Hematopoietic multipotent progenitor cell (in vitro differentiated cells): ENCODE results near the gene OR8B4. TPM values are rescaled to one million over a fixed set of nuclear protein-coding genes. Genes with fewer than 3 reads are reported as not detected.
"Not testable (repeated sequence)": the region's sequence is repeated elsewhere in the genome, so short reads cannot be mapped to it uniquely, and the experiment has no call there.

Experiments used
- DNase-seq, 3 donors: peaks; one replicate each; pipeline ENCODE4 v3.0.0-alpha.2; 2011 to 2015; ENCODE audit warnings: low read depth in 2 of 3, low spot score in 2 of 3
- total RNA-seq: library from RNA; depleted of rRNA; stranded (reverse); fragments of >200 nt; gene quantifications from one replicate; pipeline ENCODE4 v1.2.3, GENCODE V29; 2012

Gene OR8B4, protein sequence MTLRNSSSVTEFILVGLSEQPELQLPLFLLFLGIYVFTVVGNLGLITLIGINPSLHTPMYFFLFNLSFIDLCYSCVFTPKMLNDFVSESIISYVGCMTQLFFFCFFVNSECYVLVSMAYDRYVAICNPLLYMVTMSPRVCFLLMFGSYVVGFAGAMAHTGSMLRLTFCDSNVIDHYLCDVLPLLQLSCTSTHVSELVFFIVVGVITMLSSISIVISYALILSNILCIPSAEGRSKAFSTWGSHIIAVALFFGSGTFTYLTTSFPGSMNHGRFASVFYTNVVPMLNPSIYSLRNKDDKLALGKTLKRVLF
- total RNA-seq, result 0.27 TPM

DNA sequence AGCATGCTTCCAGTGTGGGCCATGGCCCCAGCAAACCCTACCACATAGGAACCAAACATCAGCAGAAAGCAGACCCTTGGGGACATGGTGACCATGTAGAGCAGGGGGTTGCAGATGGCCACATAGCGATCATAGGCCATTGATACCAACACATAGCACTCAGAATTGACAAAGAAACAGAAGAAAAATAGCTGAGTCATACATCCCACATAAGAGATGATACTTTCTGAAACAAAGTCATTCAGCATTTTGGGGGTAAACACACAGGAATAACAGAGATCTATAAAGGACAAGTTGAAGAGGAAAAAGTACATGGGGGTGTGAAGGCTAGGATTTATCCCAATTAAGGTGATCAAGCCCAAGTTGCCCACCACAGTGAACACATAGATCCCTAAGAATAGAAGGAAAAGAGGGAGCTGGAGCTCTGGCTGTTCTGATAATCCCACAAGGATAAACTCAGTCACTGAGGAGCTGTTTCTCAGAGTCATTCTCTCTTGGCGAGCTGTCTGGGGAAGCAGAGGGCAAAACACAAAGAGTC is at the start of gene OR8B4:
TSS of gene OR8B4 (minus strand) at position 488 of the 538 bp plus-strand sequence. CDS start at position 488, 0 bp downstream.
- no peak for DNase-seq

DNA sequence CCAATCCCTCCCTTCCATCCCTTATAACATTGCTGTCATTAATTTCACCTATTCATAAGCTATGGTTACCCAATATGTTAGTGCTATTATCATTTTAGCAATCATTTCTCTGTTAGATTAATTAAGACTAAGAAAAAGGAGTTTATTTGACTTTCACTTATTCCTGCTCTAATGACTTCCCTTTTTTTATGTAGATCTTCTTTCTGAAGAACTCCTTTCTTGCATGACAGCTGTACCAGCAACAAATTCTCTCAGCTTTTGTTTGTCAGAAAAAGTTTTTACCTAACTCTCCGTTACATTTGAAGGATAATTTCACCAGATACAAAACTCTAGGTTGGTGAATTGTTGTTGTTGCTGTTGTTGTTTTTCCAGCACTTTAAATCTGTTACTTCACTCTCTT is 49.4 kb upstream of the OR8B4 start:
- DNase-seq, result peak in 1 of 3 donors; percentile 8

DNA sequence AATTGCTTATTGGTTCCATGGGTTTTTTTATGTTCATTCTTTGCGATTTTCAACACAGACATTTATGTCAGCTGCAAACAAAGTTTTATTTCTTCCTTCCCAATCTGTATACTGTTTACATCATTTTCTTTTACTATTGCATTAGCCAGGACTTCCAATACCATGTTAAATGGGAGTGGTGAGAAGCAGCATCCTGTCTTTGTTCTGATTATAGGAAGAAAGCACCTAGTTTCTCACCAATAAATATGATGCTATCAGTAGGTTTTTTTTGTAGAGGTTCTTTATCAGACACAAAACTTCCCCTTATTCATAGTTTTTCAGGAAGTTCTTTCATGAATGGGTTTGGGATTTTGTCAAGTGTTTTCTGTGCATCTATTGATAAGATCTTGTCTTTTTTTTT is 48.8 kb upstream of the OR8B4 start:
- DNase-seq, result no peak

DNA sequence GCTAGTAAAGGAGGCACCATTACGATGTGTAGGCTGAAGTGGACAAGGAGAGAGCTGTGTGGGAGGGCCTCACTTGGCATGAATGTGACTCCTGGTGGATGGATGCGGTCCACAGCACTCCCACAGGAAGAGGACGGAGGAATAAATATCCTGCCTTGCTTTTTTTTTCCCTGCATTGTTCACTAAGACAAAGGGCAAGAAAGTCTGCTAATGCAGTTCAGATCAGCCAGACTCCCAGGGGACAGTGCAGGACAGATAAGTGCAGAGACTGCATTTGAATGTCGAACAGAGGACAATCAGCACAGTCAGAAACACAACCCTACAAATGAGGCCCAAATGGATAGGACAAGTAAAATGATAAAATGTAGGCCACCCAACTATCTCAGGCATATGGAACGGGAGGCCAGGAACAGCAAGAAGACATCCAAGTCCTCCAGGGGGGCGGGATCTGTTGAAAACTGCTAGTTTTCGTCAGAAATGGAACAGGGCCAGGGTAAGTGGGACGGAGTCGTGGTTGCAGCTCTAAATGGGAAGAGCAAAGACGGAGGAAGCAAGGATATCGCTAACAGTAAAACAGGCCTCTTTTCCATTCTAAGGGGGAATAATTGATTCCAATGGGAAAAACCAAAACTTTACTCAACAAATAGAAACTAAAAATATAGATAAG is 46.0 kb upstream of the OR8B4 start:
- no peak for DNase-seq

DNA sequence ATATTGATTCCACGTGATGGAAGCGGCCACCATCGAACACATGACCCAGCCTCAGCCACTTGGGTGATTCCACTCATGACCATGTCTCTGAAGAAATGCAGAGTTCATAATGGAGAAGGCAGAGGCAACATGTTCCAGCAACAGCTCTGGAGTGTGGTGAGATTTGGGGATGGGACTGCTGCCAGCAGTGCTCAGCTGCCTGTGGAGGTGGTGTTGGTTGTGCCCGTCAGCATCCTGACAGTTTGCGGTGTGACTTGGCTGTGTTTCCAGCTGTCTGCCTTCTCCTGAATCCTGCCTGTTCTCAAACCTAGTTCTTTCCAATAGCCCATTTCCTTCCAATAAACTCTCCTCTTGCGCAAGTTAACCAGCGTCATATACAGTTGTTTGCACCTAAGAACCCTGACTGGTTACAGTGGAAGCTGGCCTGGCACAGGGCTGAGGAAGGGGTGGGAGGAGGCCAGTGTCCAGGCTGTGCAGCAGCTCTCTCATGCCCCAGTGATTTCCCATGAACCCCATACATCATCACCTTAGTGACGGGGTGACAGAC is 42.8 kb upstream of the OR8B4 start:
- no peak for DNase-seq

DNA sequence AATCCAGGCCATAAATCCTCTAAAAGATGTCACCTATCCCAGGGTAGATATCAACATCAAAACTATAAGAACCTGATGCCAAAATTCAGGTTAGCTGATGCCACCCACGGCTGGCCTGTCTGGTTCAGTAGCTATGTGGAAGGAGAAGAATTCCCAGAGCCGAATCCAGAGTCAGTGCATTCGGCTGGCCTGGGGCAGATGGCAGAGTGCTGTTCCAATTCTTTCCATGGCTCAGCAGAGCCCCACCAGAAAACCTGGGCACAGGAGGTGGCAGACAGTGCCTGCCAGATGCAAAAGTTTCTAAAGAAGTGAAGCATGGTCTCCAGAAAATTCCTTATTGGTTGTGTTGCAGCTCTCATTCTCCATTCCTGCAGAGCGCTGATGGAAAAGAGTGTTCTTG is 40.7 kb upstream of the OR8B4 start:
- DNase-seq, result no peak

DNA sequence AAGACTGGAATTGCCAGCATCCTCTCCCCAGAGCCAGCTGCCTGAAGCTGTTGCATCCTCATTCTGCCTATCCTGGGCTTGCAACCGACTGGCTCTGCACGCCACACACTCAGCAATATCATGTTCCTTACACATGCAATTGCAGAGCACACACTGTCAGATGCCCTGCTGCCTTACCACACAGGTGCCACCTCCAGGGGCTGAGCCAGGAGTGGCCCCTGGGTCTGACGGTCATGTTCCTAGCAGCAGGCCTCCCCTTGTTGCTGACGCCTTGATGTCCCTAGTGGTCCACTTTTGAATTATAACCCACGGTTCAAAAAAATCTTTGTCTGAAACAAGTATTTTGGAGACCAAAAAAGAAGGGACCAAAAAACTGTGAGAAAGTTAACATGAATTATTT is 39.3 kb upstream of the OR8B4 start:
- no peak for DNase-seq

DNA sequence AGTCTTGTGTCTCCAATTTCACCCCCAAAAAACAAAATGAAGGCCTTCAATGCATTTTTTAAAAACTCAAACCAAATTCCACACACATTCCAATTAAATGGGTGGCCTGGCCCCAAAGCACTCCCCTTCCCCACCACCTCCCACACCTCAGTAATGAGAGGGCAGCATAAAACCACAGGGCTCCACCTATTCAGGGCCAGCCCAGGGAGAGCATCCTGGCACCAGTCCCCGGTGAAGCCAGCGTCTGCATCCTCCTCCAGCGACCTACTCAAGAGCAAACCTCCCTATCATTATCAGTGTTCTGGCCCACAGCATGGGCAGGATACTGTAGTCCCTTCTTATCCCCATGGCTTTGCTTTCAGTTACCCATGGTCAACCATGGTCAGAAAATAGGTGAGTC is 38.7 kb upstream of the OR8B4 start:
- no peak for DNase-seq

DNA sequence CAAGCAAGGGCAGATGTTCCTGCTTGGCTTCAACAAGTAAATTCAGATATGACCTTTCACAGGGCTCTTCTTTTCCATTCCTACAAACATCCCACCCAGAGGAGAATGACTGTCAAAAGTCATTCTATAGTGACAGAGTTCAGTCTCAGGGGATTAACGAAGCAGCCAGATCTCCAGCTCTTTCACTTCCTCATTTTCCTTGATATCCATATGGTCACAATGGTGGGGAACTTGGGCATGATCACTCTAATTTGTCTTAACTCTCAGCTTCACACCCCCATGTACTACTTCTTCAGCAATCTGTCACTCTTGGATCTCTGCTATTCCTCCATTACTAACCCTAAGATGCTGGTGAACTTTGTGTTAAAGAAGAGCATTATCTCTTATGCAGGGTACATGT is 35.8 kb upstream of the OR8B4 start:
- DNase-seq, result no peak

DNA sequence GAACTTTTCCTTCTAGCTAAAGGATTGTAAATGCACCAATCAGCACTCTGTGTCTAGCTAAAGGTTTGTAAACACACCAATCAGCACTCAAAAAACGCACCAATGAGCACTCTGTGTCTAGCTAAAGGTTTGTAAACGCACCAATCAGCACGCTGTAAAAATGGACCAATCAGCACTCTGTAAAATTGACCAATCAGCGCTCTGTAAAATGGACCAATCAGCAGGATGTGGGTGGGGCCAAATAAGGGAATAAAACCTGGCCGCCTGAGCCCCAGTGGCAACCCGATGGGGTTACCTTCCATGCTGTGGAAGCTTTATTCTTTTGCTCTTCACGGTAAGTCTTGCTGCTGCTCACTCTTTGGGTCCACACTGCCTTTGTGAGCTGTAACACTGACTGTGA is 34.7 kb upstream of the OR8B4 start:
- not testable (repeated sequence) for DNase-seq

DNA sequence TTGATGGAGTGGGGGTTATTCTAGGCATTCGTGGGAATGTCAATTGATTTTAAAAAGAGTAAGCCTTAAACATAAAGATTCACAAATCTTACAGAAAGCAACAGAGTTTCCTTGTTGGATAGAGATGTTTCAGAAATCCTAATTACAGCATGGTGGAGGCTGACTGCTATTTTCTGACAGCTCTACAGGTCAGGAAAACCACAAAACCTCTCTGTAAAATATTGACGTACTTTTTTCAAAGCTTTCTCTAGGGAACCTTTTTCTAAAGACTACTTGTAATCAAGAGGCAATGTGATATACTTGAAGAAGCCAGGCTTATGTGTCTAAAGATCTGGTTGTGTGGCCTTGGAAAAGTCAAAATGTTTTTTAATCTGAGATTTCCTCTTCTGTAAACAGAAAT is 29.9 kb upstream of the OR8B4 start:
- DNase-seq, result peak in 1 of 3 donors; percentile 20

DNA sequence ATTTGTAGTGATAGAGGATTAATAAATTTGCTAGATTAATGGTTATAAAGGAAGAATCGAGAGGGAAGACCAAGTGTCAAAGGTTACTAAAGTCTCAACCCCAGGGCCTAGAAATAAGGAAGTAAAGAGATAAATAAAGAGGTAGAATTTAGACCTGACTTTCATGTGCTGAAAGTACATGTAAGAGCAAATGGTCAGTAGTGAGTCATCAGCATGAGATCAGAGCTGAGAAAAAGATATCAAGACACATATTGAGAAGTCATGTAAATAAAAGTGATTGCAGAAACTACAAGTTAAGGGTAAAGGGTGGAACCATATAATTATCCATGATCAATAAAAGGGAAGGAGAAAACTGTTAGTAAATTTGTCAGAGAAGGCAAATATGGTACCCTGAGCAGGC is 22.2 kb upstream of the OR8B4 start:
- DNase-seq, result no peak

DNA sequence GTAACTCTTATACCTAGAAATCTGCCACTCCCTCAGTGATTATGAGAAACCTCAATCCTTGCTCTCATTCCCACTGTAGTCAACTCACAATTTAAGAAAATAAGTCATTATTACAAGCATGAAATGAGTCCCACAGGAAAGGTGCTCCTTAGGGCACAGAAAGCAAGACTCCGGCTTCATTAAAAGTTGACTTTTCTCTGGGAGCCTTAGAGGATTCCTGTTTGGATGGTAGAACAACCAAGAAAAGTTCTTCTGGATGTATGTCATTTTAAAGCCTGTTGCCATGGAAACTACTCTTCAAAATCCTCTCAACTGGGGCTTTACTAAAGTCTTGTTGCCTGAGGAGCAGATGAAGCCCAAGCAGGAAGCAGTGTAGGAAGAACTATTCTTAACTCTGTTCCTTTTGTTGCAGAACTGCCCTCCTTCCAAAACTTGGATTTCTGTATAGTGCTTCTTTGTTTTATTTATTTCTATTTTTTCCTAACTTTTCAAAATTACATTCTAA is 21.0 kb upstream of the OR8B4 start, which contains the start of gene OR8B8:
TSS of gene OR8B8 (minus strand) at position 51 of the 505 bp plus-strand sequence. CDS start 4,611 bp downstream, outside the sequence.
- DNase-seq, result no peak

DNA sequence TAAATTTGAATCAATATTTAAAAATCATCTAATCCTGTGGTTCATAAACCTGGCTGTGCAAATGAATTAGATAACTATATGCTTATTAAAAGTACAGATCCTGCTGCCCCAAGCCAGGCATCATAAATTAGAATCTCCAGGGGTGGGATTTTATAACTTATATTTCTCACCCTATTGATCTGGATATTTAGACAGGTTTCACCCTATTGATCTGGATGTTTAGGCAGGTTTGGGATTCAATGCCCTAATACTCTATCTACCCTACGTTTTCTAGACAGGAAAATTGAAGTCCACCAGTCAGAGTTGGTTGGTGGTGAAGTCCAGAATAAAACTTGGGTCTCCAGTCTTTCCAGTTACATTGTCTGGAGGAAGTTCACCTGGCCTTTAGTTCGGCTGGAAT is 18.2 kb upstream of the OR8B4 start:
- DNase-seq, result no peak

DNA sequence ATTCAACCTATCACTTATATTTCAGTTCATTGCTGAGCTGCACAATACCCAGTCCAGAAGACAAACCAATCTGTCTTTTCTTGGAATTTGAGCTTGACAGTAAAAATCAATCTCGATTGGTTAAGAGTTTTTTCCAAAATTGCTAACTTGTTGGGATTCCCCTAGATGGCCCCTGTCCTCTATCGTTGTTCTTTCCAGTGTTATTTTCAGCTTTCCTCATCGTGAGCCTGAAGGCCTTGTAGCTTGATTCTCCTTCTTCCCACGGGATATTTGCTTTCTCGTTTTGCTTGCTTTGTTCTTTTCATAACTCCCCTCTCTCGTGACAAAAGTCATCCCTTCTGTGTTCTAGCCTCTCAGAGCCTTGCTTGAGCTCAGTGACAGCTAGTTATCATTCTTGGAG is 17.8 kb upstream of the OR8B4 start:
- DNase-seq, result no peak

DNA sequence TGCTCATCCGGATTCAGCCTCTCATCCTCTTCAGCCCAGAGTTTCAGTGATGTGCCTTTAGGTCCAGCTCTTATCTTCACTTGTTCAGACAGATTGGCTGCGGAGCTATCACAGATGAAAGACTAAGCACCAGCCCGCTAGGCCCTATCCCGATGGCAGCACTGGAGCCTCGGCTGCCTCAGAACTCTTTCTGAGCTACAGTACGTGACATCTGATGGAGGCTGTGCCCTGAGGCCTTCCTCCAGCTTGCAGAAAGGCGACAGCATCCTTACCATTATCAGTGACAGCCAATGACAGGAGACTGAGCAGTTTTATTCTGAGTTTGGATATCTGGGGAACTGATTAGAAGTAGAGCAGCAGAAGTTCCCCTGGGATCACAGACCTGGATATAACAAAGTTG is 16.8 kb upstream of the OR8B4 start:
- no peak for DNase-seq

DNA sequence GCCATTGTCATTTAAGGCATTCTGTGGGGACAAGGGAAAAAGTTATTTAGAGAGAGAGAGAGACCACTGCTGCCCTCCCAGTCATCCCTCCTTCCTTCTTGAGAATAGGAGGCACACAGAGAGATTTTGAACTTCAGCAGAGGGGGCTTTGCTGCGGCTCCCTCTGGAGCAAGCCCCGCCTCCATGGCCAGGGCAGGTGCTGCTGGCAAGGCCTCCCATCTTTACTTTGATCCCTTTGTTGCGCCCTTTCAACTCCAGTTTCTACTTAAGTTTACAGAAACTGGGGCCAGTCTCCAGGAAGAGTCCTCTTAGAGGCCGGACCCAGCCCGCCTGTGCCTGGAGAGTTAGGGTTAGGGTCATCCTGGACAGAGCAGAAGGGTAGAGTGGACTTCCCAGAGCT is 16.4 kb upstream of the OR8B4 start:
- DNase-seq, result no peak

DNA sequence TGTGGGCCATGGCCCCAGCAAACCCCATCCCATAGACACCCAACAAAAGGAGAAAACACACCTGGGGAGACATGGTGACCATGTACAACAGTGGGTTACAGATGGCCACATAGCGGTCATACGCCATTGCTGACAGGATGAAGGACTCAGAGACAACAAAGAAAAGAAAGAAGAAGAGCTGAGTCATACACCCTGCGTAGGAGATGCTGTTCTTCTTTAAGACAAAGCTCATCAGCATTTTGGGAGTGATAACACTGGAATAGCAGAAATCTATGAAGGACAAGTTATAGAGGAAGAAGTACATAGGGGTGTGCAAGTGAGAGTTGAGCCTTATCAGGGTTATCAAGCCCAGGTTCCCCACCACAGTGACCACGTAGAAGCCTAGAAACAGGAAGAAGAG is 15.9 kb upstream of the OR8B4 start:
- no peak for DNase-seq

DNA sequence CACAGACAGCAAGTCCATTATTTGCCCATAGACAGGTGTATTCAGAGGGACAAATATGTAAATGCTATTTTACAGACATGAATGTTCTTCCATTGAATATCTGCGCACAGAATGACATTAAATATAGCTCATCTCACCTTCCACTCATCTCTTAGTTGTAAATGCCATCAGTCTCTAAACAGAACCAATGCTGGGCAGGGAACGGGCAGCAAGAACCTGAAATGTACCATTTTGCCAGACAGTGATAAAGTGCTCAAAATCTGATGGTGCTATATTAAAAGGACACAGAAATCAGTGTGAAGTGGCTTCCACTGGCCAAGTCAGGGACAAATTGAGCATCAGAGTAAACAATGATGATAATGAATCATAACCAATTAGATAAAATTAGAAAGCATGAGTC is 10.0 kb upstream of the OR8B4 start:
- no peak for DNase-seq

DNA sequence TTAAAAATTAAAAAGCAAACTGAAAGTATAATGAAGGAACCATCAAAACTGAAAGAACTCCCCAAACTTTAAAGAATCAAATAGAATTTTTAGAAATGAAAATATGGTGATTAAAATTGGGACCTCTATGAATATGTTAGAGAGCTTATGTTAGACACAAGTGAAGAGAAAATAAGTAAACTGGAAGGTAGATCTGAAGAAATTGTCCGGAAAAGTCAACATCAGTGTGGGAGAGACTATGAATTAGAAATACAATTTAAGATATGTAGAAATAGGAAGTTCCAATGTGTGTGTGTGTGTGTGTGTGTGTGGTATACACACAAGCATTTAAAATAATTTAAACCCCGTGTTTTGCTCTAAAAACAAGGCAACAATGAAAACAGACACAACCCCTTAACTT is 4.9 kb upstream of the OR8B4 start:
- DNase-seq, result no peak

DNA sequence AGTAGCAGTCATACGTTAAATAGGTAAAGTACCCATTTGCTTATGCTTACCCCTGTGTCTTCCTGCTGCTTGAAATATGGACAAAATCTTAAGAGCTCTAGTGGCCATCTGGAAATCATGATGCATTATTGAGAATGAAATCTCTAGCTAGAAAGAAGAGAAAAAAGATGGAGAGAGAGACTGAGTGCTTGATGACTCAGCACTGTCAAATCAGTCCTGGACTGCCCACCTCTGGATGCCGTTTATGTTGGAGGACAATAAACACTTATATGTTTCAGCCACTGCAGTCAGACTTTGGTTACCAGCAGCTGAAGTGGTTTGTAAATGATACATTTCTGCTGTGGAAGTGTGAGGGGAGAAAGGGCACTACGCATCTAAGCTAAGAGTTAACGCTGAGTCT is 3.6 kb downstream of the OR8B4 start:
- DNase-seq, result no peak
